ENCODE data around the gene MMP15.
"Not testable (repeated sequence)": the region's sequence is repeated elsewhere in the genome, so short reads cannot be mapped to it uniquely, and the experiment has no call there.

MMP15 gene

GRCh38 chr16:58051821-58052603 lies 26.5 kb downstream of the MMP15 start:
- DNase-seq: no peak

GRCh38 chr16:58053682-58054005 lies 28.1 kb downstream of the MMP15 start:
- no peak for DNase-seq

- no peak for DNase-seq
These were observed 28.7 kb downstream of the MMP15 start for GRCh38 chr16:58054289-58054688.

GRCh38 chr16:58056580-58056979 lies 31.0 kb downstream of the MMP15 start:
- DNase-seq: no peak

- no peak for DNase-seq
These were observed 31.6 kb downstream of the MMP15 start for GRCh38 chr16:58057121-58057520.

- DNase-seq: no peak
These were observed 32.2 kb downstream of the MMP15 start for GRCh38 chr16:58057784-58058183.

GRCh38 chr16:58062821-58063220 lies 37.3 kb downstream of the MMP15 start:
- no peak for DNase-seq

- DNase-seq: no peak
These were observed 38.0 kb downstream of the MMP15 start for GRCh38 chr16:58063377-58064076.

- no peak for DNase-seq
These were observed 45.0 kb downstream of the MMP15 start for GRCh38 chr16:58070585-58070984.

GRCh38 chr16:58072134-58072533 lies 46.6 kb downstream of the MMP15 start:
- DNase-seq: not testable (repeated sequence)

- DNase-seq: not testable (repeated sequence)
These were observed 47.5 kb downstream of the MMP15 start for GRCh38 chr16:58073086-58073485.

GRCh38 chr16:58074657-58075056 lies 49.1 kb downstream of the MMP15 start:
- no peak for DNase-seq

- no peak for DNase-seq
These were observed 51.0 kb downstream of the MMP15 start for GRCh38 chr16:58076514-58076913.

- no peak for DNase-seq
These were observed 52.2 kb downstream of the MMP15 start for GRCh38 chr16:58077796-58078195.

- not testable (repeated sequence) for DNase-seq
These were observed 55.1 kb downstream of the MMP15 start for GRCh38 chr16:58080657-58081056.

GRCh38 chr16:58082381-58082780 lies 56.8 kb downstream of the MMP15 start:
- DNase-seq: no peak

- no peak for DNase-seq
These were observed 59.1 kb downstream of the MMP15 start for GRCh38 chr16:58084635-58085034.

- no peak for DNase-seq
These were observed 59.6 kb downstream of the MMP15 start for GRCh38 chr16:58085171-58085570.

GRCh38 chr16:58085584-58086251 lies 60.2 kb downstream of the MMP15 start:
- DNase-seq: no peak

GRCh38 chr16:58086381-58087208 lies 61.0 kb downstream of the MMP15 start:
- no peak for DNase-seq

GRCh38 chr16:58087209-58087913 lies 61.8 kb downstream of the MMP15 start:
- no peak for DNase-seq

- no peak for DNase-seq
These were observed 62.5 kb downstream of the MMP15 start for GRCh38 chr16:58088091-58088490.
